Endothelial cell of umbilical vein (primary cell): ENCODE data around the gene NR3C2. TPM values are rescaled to one million over a fixed set of nuclear protein-coding genes. Genes with fewer than 3 reads are reported as not detected.

Source experiments
- BruUV-seq: library from RNA; stranded (reverse); fragments of 400-500 nt; replicated peaks from 2 replicates; lab custom pipeline; 2021; lab: Mats Ljungman, UMichigan
- CTCF ChIA-PET: fragments of 300-600, 350-600 bp; sonication (Branson Sonifier 250); formaldehyde crosslinking; loops from one replicate; lab custom pipeline; 2021; ENCODE audit warnings: antibody characterized with exemption, inconsistent platforms; lab: Charles Lee
- POLR2A ChIA-PET: fragments of 300-600, 350-600 bp; sonication (Branson Sonifier 250); formaldehyde crosslinking; loops from one replicate; lab custom pipeline; 2021; ENCODE audit warnings: antibody characterized with exemption, inconsistent platforms; lab: Charles Lee
- DNase-seq: peaks from one replicate; pipeline ENCODE4 v3.0.0-alpha.2; 2011; ENCODE audit warnings: low read depth, low spot score
- FAIRE-seq: peaks from 2 replicates; lab custom pipeline; 2011; peaks lifted over from hg19 to GRCh38; lab: Jason Lieb, UNC
- H2AFZ ChIP-seq: 2 replicates; pipeline ENCODE4 v1.6.0; 2012; ENCODE audit warnings: low read depth, low read length, control low read depth, inconsistent platforms
- H3K27ac ChIP-seq: 2 replicates; pipeline ENCODE4 v1.5.1; 2011; ENCODE audit warnings: low read depth, mild to moderate bottlenecking, control low read depth, low read length, moderate library complexity; ENCODE audit not compliant: insufficient read depth
- H3K27me3 ChIP-seq, 2 experiments: 2 replicates each; pipeline versions ENCODE4 v1.6.0 to v1.6.1; 2011; ENCODE audit warnings: low read length in 2 of 2, mixed read lengths in 1 of 2; ENCODE audit not compliant: control insufficient read depth in 2 of 2, insufficient read depth in 2 of 2
- H3K36me3 ChIP-seq, 2 experiments: 2 replicates in 1 of 2; 3 replicates in 1 of 2; pipeline ENCODE4 v1.5.1; 2011; ENCODE audit warnings: low read length in 2 of 2, mild to moderate bottlenecking in 1 of 2, moderate library complexity in 1 of 2; ENCODE audit not compliant: control insufficient read depth in 2 of 2, insufficient read depth in 2 of 2; ENCODE audit errors: extremely low read depth in 1 of 2
- H3K4me1 ChIP-seq: 3 replicates; pipeline ENCODE4 v1.5.1; 2011; ENCODE audit warnings: mild to moderate bottlenecking, low read length; ENCODE audit not compliant: control insufficient read depth, insufficient read depth; ENCODE audit errors: extremely low read depth
- H3K4me2 ChIP-seq: 2 replicates; pipeline ENCODE4 v1.6.1; 2011; ENCODE audit warnings: low read length, control low read depth, mixed read lengths; ENCODE audit not compliant: insufficient read depth
- H3K4me3 ChIP-seq, 3 experiments: fragments of 200-600 bp in 1 of 3; sonication (generic), shearing (Covaris generic) in 1 of 3; replicated peaks in 1 of 3; 2 replicates each; pipeline ENCODE4 v1.5.1; 2011 to 2016; ENCODE audit warnings: control low read depth in 3 of 3, low read length in 3 of 3, mild to moderate bottlenecking in 2 of 3, inconsistent platforms in 1 of 3, low read depth in 1 of 3, moderate library complexity in 1 of 3; ENCODE audit not compliant: insufficient read depth in 1 of 3
- H3K79me2 ChIP-seq: 2 replicates; pipeline ENCODE4 v1.6.0; 2012; ENCODE audit warnings: low read length, inconsistent platforms; ENCODE audit not compliant: control insufficient read depth, insufficient read depth
- H3K9ac ChIP-seq: replicated peaks from 2 replicates; pipeline ENCODE3; 2011; ENCODE audit warnings: low read length, control low read depth; ENCODE audit not compliant: insufficient read depth; ENCODE audit errors: extremely low read depth
- H3K9me1 ChIP-seq: replicated peaks from 3 replicates; pipeline ENCODE4 v1.6.0; 2011; ENCODE audit warnings: mild to moderate bottlenecking, low read length; ENCODE audit not compliant: control insufficient read depth, insufficient read depth; ENCODE audit errors: extremely low read depth
- H3K9me3 ChIP-seq: replicated peaks from 2 replicates; pipeline ENCODE4 v1.5.1; 2012; ENCODE audit warnings: low read length, inconsistent platforms; ENCODE audit not compliant: control insufficient read depth, insufficient read depth
- H4K20me1 ChIP-seq: replicated peaks from 2 replicates; pipeline ENCODE3; 2011; ENCODE audit warnings: mild to moderate bottlenecking, low read length; ENCODE audit not compliant: control insufficient read depth, insufficient read depth; ENCODE audit errors: extremely low read depth
- FOS ChIP-seq: IDR thresholded peaks from 2 replicates; pipeline ENCODE4 v1.6.1; 2011; ENCODE audit warnings: mild to moderate bottlenecking, low read length, moderate library complexity, borderline replicate concordance; ENCODE audit not compliant: insufficient read depth
- JUN ChIP-seq: IDR thresholded peaks from 2 replicates; pipeline ENCODE4 v1.6.1; 2011; ENCODE audit warnings: borderline replicate concordance, low read depth; ENCODE audit not compliant: insufficient read length, insufficient read depth
- MYC ChIP-seq: IDR thresholded peaks from one replicate; pipeline ENCODE4 v1.6.1; 2011; ENCODE audit warnings: mild to moderate bottlenecking, low read depth, low read length
- dilution Hi-C: fragments of 300-500 bp; cut with MboI; formaldehyde crosslinking; loops from one replicate; pipeline ENCODE4 v1.15.0; 2019; ENCODE audit warnings: low sequenced_read_pairs; ENCODE audit not compliant: extremely low pct_ligation_motif_present
- intact Hi-C: fragments of 100-400 bp; cut with micrococcal nuclease; formaldehyde crosslinking; loops from one replicate; pipeline ENCODE4 v1.10.0; 2022
- polyA plus RNA-seq, 4 experiments: library from polyadenylated mRNA; depleted of rRNA in 3 of 4; stranded (reverse) in 3 of 4; unstranded in 1 of 4; fragments of >200 nt; gene quantifications; 2 replicates each; pipeline versions ENCODE4 v1.2.1 to v1.2.3, GENCODE V29; 2011 to 2012; ENCODE audit warnings: missing spikeins in 1 of 4
- total RNA-seq: library from RNA; stranded (reverse); gene quantifications from 2 replicates; pipeline ENCODE4 v1.2.3, GENCODE V29; 2021

NR3C2 gene
- total and polyA plus RNA-seq, 2 donors (not counting 3 experiments of a cell fraction or from before 2014, with no cell fraction given), result 4.8 to 16.4 TPM

- CTCF ChIA-PET, result no interaction called here
- Histone ChIP-seq H3K4me1 (no peaks in the 10 kb centered on the region), H4K20me1 (no peaks in the 10 kb centered on the region), H3K4me2 (no peak overlapping the region), H3K27ac (no peak overlapping the region), H3K27me3 (no peaks in the 10 kb centered on the region), H3K9ac (no peak overlapping the region), H3K79me2 (no peaks in the 10 kb centered on the region), H3K9me1 (no peaks in the 10 kb centered on the region), H2AFZ (no peak overlapping the region), H3K4me3 (no peak overlapping the region), H3K9me3 (no peaks in the 10 kb centered on the region), H3K36me3 (no peaks in the 10 kb centered on the region)
- POLR2A ChIA-PET, result no interaction called here
- dilution Hi-C loops (no loop called here), intact Hi-C loops (no loop called here)
- no peak for TF ChIP-seq MYC
- TF ChIP-seq JUN, result no peak
- TF ChIP-seq FOS, result no peak
- BruUV-seq, result no TSS peak
- FAIRE-seq (no peak), DNase-seq (no peak)
These were observed 270.6 kb downstream of the NR3C2 start for GRCh38 chr4:148171596-148171995.

GRCh38 chr4:148170408-148171365 lies 271.5 kb downstream of the NR3C2 start:
- Histone ChIP-seq H4K20me1 (no peaks in the 10 kb centered on the region), H2AFZ (no peak overlapping the region), H3K27me3 (no peaks in the 10 kb centered on the region), H3K4me3 (no peak overlapping the region), H3K9ac (no peak overlapping the region), H3K36me3 (no peaks in the 10 kb centered on the region), H3K9me1 (no peaks in the 10 kb centered on the region), H3K4me2 (no peak overlapping the region), H3K79me2 (no peaks in the 10 kb centered on the region), H3K4me1 (no peaks in the 10 kb centered on the region), H3K27ac (no peak overlapping the region), H3K9me3 (no peaks in the 10 kb centered on the region)
- DNase-seq, result no peak
- dilution Hi-C loops (no loop called here), intact Hi-C loops (no loop called here)
- FAIRE-seq, result no peak
- BruUV-seq, result no TSS peak
- ChIA-PET CTCF (no interaction called here), POLR2A (no interaction called here)
- no peak for TF ChIP-seq FOS
